Sigmoid colon (tissue), 7 donors: ENCODE results near the gene TRAPPC5. TPM values are rescaled to one million over a fixed set of nuclear protein-coding genes. Genes with fewer than 3 reads are reported as not detected.

Experiments used
- DNase-seq: peaks from one replicate; pipeline ENCODE4 v3.0.0-alpha.2; 2019
- H3K27ac ChIP-seq, 4 donors: fragments of 200-600 bp; sonication (generic); one replicate each; pipeline ENCODE4 v1.5.1; 2016 to 2019; ENCODE audit warnings: mild to moderate bottlenecking in 1 of 4
- H3K27me3 ChIP-seq, 3 donors: fragments of 200-600 bp; sonication (generic); one replicate each; pipeline ENCODE4 v1.5.1; 2019; ENCODE audit warnings: mild to moderate bottlenecking in 1 of 3
- H3K36me3 ChIP-seq, 4 donors: fragments of 200-600 bp; sonication (generic); one replicate each; pipeline ENCODE4 v1.5.1; 2016 to 2019
- H3K4me1 ChIP-seq, 4 donors: fragments of 200-600 bp; sonication (generic); one replicate each; pipeline ENCODE4 v1.5.1; 2017 to 2019
- H3K4me3 ChIP-seq, 4 donors: fragments of 200-600 bp; sonication (generic); one replicate each; pipeline ENCODE4 v1.5.1; 2017 to 2019; ENCODE audit warnings: mild to moderate bottlenecking in 2 of 4, moderate library complexity in 1 of 4
- H3K9me3 ChIP-seq, 4 donors: fragments of 200-600 bp in 3 of 4; sonication (generic) in 3 of 4; one replicate each; pipeline versions ENCODE4 v1.5.1 to v1.6.1; 2013 to 2019
- EP300 ChIP-seq, 4 donors: sonication (generic); formaldehyde crosslinking; IDR thresholded peaks; one replicate each; pipeline ENCODE4 v1.6.1; 2017; ENCODE audit warnings: antibody characterized with exemption in 4 of 4
- POLR2A ChIP-seq, 2 donors: fragments of 450-650 bp; IDR thresholded peaks; one replicate each; pipeline ENCODE4 v1.6.1; 2016; ENCODE audit warnings: antibody characterized with exemption in 2 of 2, mild to moderate bottlenecking in 2 of 2, moderate library complexity in 2 of 2
- POLR2AphosphoS5 ChIP-seq, 4 donors: sonication (generic); formaldehyde crosslinking; IDR thresholded peaks; one replicate each; pipeline ENCODE4 v1.6.1; 2017; ENCODE audit warnings: antibody characterized with exemption in 4 of 4
- WGBS, 2 donors: extraction: QIAGEN DNeasy Blood & Tissue Kit; methylation state at CpG; one replicate each; pipeline ENCODE4 v1.1.7; 2013; 5-methylcytosine and 5-hydroxymethylcytosine counted together
- intact Hi-C: fragments of 100-400 bp; cut with DNase I; formaldehyde crosslinking; loops from one replicate; pipeline ENCODE4 v1.15.1; 2023
- polyA plus RNA-seq, 3 donors: library from polyadenylated mRNA; stranded (reverse); fragments of 200-250 nt; gene quantifications; one replicate each; pipeline ENCODE4 v1.2.3, GENCODE V29; 2013
- total RNA-seq, 4 donors: library from RNA; depleted of rRNA; stranded (reverse); fragments of >200 nt; gene quantifications; one replicate each; pipeline ENCODE4 v1.1.0, GENCODE V29; 2016
- TF ChIP-seq, protein P1 (sequence below), 4 experiments: fragments of 450-650 bp in 3 of 4; fragments of 200-600 bp in 1 of 4; IDR thresholded peaks; one replicate each; pipeline ENCODE4 v1.5.1; 2016 to 2019; ENCODE audit warnings: antibody characterized with exemption in 4 of 4, mild to moderate bottlenecking in 3 of 4, moderate library complexity in 2 of 4
- donor health status: healthy with polysubstance abuse.
- donor health status: Bipolar disorder and iron deficiency.
- donor health status: healthy.

TRAPPC5 gene
- total and polyA plus RNA-seq, 7 donors = 32.8 to 89.6 (median 55.3) TPM

- DNase-seq = no peak
- H3K4me1 ChIP-seq = no peaks in the 10 kb centered on the region
- TF ChIP-seq EP300 (IDR thresholded peaks at IDR 0.05) = no peak
- no peak for TF ChIP-seq POLR2A (IDR thresholded peaks at IDR 0.05)
- TF ChIP-seq POLR2AphosphoS5 (IDR thresholded peaks at IDR 0.05) = no peak
- TF ChIP-seq, protein P1, sequence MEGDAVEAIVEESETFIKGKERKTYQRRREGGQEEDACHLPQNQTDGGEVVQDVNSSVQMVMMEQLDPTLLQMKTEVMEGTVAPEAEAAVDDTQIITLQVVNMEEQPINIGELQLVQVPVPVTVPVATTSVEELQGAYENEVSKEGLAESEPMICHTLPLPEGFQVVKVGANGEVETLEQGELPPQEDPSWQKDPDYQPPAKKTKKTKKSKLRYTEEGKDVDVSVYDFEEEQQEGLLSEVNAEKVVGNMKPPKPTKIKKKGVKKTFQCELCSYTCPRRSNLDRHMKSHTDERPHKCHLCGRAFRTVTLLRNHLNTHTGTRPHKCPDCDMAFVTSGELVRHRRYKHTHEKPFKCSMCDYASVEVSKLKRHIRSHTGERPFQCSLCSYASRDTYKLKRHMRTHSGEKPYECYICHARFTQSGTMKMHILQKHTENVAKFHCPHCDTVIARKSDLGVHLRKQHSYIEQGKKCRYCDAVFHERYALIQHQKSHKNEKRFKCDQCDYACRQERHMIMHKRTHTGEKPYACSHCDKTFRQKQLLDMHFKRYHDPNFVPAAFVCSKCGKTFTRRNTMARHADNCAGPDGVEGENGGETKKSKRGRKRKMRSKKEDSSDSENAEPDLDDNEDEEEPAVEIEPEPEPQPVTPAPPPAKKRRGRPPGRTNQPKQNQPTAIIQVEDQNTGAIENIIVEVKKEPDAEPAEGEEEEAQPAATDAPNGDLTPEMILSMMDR (IDR thresholded peaks at IDR 0.05) = no peak
- no peaks in the 10 kb centered on the region for H3K9me3 ChIP-seq
- no peak overlapping the region for H3K27ac ChIP-seq
- 77 to 87% methylated on average over 7 of the region's 7 CpGs for WGBS, 2 donors
- intact Hi-C loops = no loop called here
- H3K27me3 ChIP-seq = peaks cover 0 to 15% (median 9%) of the 10 kb centered on the region in 3 donors
- H3K36me3 ChIP-seq = no peaks in the 10 kb centered on the region
- no peak overlapping the region for H3K4me3 ChIP-seq
Observed at GRCh38 chr19:7663706-7664105, 16.9 kb upstream of the TRAPPC5 start.

- H3K9me3 ChIP-seq = no peaks in the 10 kb centered on the region
- H3K4me1 ChIP-seq = no peaks in the 10 kb centered on the region
- WGBS, 2 donors = 34 to 69% methylated on average over 4 of the region's 4 CpGs
- no peaks in the 10 kb centered on the region for H3K36me3 ChIP-seq
- TF ChIP-seq POLR2AphosphoS5 (IDR thresholded peaks at IDR 0.05) = no peak
- TF ChIP-seq POLR2A (IDR thresholded peaks at IDR 0.05) = no peak
- TF ChIP-seq, protein P1 (IDR thresholded peaks at IDR 0.05) = no peak
- TF ChIP-seq EP300 (IDR thresholded peaks at IDR 0.05) = no peak
- peaks cover 0 to 27% (median 18%) of the 10 kb centered on the region in 3 donors for H3K27me3 ChIP-seq
- no peak overlapping the region for H3K4me3 ChIP-seq
- no peak overlapping the region for H3K27ac ChIP-seq
- no peak for DNase-seq
- intact Hi-C loops = no loop called here
Observed at GRCh38 chr19:7665076-7665475, 15.6 kb upstream of the TRAPPC5 start.

DNA sequence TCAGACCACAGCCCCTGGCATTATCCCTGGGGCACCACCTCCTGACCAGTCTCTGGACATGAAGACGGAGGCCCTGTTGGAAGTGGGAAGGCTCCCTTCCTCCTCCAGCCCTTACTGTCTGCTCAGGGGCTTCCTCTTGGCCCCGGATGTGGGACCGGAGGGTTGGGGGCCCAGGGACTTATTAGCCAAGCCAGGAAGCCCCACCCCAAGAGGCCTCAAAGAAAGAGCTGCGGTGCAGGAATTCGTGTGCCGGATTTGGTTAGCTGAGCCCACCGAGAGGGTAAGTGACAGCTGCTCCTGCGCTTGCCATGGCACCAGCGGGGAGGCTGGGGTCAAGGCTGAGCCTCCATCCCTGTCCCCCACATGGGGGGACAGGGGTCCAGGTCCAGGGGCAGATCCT is 11.8 kb upstream of the TRAPPC5 start, which contains the start of gene RETN:
RETN (plus strand) TSS at position 208 of the 400 bp plus-strand sequence. CDS start 278 bp downstream, outside the sequence.
- H3K4me1 ChIP-seq = no peaks in the 10 kb centered on the region
- intact Hi-C loops = no loop called here
- H3K9me3 ChIP-seq = no peaks in the 10 kb centered on the region
- DNase-seq = no peak
- H3K4me3 ChIP-seq = no peak within 1 kb of the TSS
- H3K27ac ChIP-seq = no peak within 1 kb of the TSS
- WGBS, 2 donors = 70 to 71% methylated on average over 9 of the region's 9 CpGs
- peaks cover 0 to 40% (median 20%) of the 10 kb centered on the region in 3 donors for H3K27me3 ChIP-seq
- no peak for TF ChIP-seq POLR2A (IDR thresholded peaks at IDR 0.05)
- TF ChIP-seq, protein P1 (IDR thresholded peaks at IDR 0.05) = no peak
- no peak for TF ChIP-seq POLR2AphosphoS5 (IDR thresholded peaks at IDR 0.05)
- TF ChIP-seq EP300 (IDR thresholded peaks at IDR 0.05) = no peak
- H3K36me3 ChIP-seq = no peaks in the 10 kb centered on the region

DNA sequence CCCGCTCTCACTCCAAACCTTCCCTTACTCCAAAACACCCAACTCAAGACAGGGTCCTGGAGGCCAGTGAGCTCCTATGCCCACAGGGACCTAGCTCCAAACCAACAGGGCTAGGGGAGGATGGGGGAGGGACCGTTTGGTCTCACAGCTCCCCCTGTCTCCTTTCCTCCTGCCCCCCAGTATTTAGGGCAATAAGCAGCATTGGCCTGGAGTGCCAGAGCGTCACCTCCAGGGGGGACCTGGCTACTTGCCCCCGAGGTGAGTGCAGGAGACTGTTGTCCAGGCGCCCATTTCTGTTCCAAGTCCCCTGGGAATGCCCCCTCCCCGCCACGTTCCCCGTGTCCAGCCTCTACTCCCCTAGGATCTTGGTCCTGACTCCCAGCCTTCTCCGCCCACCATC is 11.0 kb upstream of the TRAPPC5 start:
- peaks cover 0 to 40% (median 20%) of the 10 kb centered on the region in 3 donors for H3K27me3 ChIP-seq
- H3K27ac ChIP-seq = no peak overlapping the region
- intact Hi-C loops = no loop called here
- WGBS, 2 donors = 33 to 42% methylated on average over 9 of the region's 9 CpGs
- no peaks in the 10 kb centered on the region for H3K4me1 ChIP-seq
- TF ChIP-seq POLR2AphosphoS5 (IDR thresholded peaks at IDR 0.05) (no peak), POLR2A (IDR thresholded peaks at IDR 0.05) (no peak), EP300 (IDR thresholded peaks at IDR 0.05) (no peak)
- TF ChIP-seq, protein P1 (IDR thresholded peaks at IDR 0.05) = no peak
- no peak for DNase-seq
- no peak overlapping the region for H3K4me3 ChIP-seq
- H3K9me3 ChIP-seq = no peaks in the 10 kb centered on the region
- no peaks in the 10 kb centered on the region for H3K36me3 ChIP-seq
